H9 (cell line): Measurements from ENCODE around the gene PLPP2. TPM values are rescaled to one million over a fixed set of nuclear protein-coding genes. Genes with fewer than 3 reads are reported as not detected.

ENCODE experiments used
- DNase-seq: peaks from one replicate; pipeline ENCODE4 v3.0.0-alpha.2; 2017
- H2AFZ ChIP-seq: one replicate; pipeline ENCODE4 v1.6.1; 2013; ENCODE audit warnings: mild to moderate bottlenecking, low read length, control low read depth, moderate library complexity
- H2AK5ac ChIP-seq: 2 replicates; pipeline ENCODE4 v1.6.1; 2013; ENCODE audit warnings: low read length, control low read depth, mixed read lengths; ENCODE audit not compliant: insufficient read length
- H2BK120ac ChIP-seq: one replicate; pipeline ENCODE4 v1.6.1; 2013; ENCODE audit warnings: low read depth, mild to moderate bottlenecking, low read length, control low read depth, inconsistent platforms; ENCODE audit not compliant: poor library complexity, severe bottlenecking
- H2BK12ac ChIP-seq: 2 replicates; pipeline ENCODE4 v1.6.1; 2013; ENCODE audit warnings: low read length, control low read depth, mixed read lengths, low read depth; ENCODE audit not compliant: insufficient read length
- H2BK15ac ChIP-seq: 2 replicates; pipeline ENCODE4 v1.6.1; 2013; ENCODE audit warnings: low read depth, low read length, control low read depth
- H2BK20ac ChIP-seq: one replicate; pipeline ENCODE4 v1.6.1; 2013; ENCODE audit warnings: low read depth, mild to moderate bottlenecking, low read length, control low read depth, inconsistent platforms; ENCODE audit not compliant: poor library complexity, severe bottlenecking
- H2BK5ac ChIP-seq: 2 replicates; pipeline ENCODE4 v1.6.1; 2013; ENCODE audit warnings: low read length, control low read depth, mixed read lengths; ENCODE audit not compliant: insufficient read length
- H3K14ac ChIP-seq: 2 replicates; pipeline ENCODE4 v1.6.1; 2013; ENCODE audit warnings: low read length, control low read depth; ENCODE audit not compliant: insufficient read depth
- H3K18ac ChIP-seq: 2 replicates; pipeline ENCODE4 v1.6.1; 2013; ENCODE audit warnings: low read depth, mild to moderate bottlenecking, mixed read lengths, low read length, control low read depth; ENCODE audit not compliant: insufficient read length
- H3K23ac ChIP-seq: 2 replicates; pipeline ENCODE4 v1.6.1; 2013; ENCODE audit warnings: low read length, control low read depth, mixed read lengths, low read depth; ENCODE audit not compliant: insufficient read length
- H3K23me2 ChIP-seq: 2 replicates; pipeline ENCODE4 v1.6.1; 2013; ENCODE audit warnings: low read depth, mild to moderate bottlenecking, mixed read lengths, low read length, control low read depth; ENCODE audit not compliant: insufficient read length, poor library complexity, severe bottlenecking
- H3K27ac ChIP-seq: 2 replicates; pipeline ENCODE4 v1.5.1; 2013; ENCODE audit warnings: low read length, control low read depth, mixed read lengths, low read depth; ENCODE audit not compliant: insufficient read length
- H3K27me3 ChIP-seq: 2 replicates; pipeline ENCODE4 v1.6.1; 2013; ENCODE audit warnings: low read length, control low read depth, inconsistent platforms; ENCODE audit not compliant: insufficient read depth
- H3K4ac ChIP-seq: 2 replicates; pipeline ENCODE4 v1.6.1; 2013; ENCODE audit warnings: low read depth, mild to moderate bottlenecking, control low read depth, inconsistent platforms, low read length, moderate library complexity
- H3K4me1 ChIP-seq: 2 replicates; pipeline ENCODE4 v1.6.1; 2013; ENCODE audit warnings: low read length, control low read depth, inconsistent platforms; ENCODE audit not compliant: insufficient read depth
- H3K4me2 ChIP-seq: 2 replicates; pipeline ENCODE4 v1.6.1; 2013; ENCODE audit warnings: low read length, control low read depth, mixed read lengths; ENCODE audit not compliant: insufficient read length, insufficient read depth
- H3K56ac ChIP-seq: 2 replicates; pipeline ENCODE4 v1.6.1; 2013; ENCODE audit warnings: low read depth, mild to moderate bottlenecking, mixed read lengths, low read length, control low read depth; ENCODE audit not compliant: insufficient read length
- H3K79me1 ChIP-seq: 2 replicates; pipeline ENCODE4 v1.6.1; 2013; ENCODE audit warnings: low read depth, mild to moderate bottlenecking, moderate library complexity, low read length, control low read depth, inconsistent platforms; ENCODE audit not compliant: insufficient read depth, poor library complexity, severe bottlenecking
- H3K79me2 ChIP-seq: 2 replicates; pipeline ENCODE4 v1.6.1; 2013; ENCODE audit warnings: low read length, control low read depth, inconsistent platforms; ENCODE audit not compliant: insufficient read depth
- H3K9ac ChIP-seq: 2 replicates; pipeline ENCODE4 v1.6.1; 2013; ENCODE audit warnings: low read length, control low read depth, mixed read lengths; ENCODE audit not compliant: insufficient read length; ENCODE audit errors: extremely low read depth
- H3K9me3 ChIP-seq: one replicate; pipeline ENCODE4 v1.6.1; 2013; ENCODE audit warnings: low read depth, low read length, inconsistent platforms; ENCODE audit not compliant: control insufficient read depth
- H3T11ph ChIP-seq: one replicate; pipeline ENCODE4 v1.6.1; 2013; ENCODE audit warnings: mild to moderate bottlenecking, low read length, control low read depth, inconsistent platforms
- H4K20me1 ChIP-seq: one replicate; pipeline ENCODE4 v1.6.1; 2013; ENCODE audit not compliant: control insufficient read depth, insufficient read length, insufficient read depth
- H4K5ac ChIP-seq: 2 replicates; pipeline ENCODE4 v1.6.1; 2013; ENCODE audit warnings: low read depth, mild to moderate bottlenecking, mixed read lengths, low read length, control low read depth; ENCODE audit not compliant: insufficient read length
- H4K8ac ChIP-seq: replicated peaks from 2 replicates; pipeline ENCODE4 v1.6.1; 2013; ENCODE audit warnings: low read length, control low read depth, mixed read lengths, low read depth; ENCODE audit not compliant: insufficient read length
- H4K91ac ChIP-seq: 2 replicates; pipeline ENCODE4 v1.6.1; 2013; ENCODE audit warnings: low read depth, mild to moderate bottlenecking, moderate library complexity, mixed read lengths, low read length, control low read depth; ENCODE audit not compliant: insufficient read length
- H3K27ac Mint-ChIP-seq, 3 experiments: 2 replicates in 2 of 3; 3 replicates in 1 of 3; pipeline ENCODE4 v1.8.0; 2020 to 2021; ENCODE audit warnings: mixed read lengths in 3 of 3, mild to moderate bottlenecking in 1 of 3, moderate library complexity in 1 of 3
- H3K27me3 Mint-ChIP-seq: 2 replicates; pipeline ENCODE4 v1.8.0; 2021; ENCODE audit warnings: low read depth, mild to moderate bottlenecking, moderate library complexity, mixed read lengths
- H3K36me3 Mint-ChIP-seq, 3 experiments: 2 replicates in 2 of 3; 3 replicates in 1 of 3; pipeline ENCODE4 v1.8.0; 2020 to 2021; ENCODE audit warnings: low read depth in 3 of 3, mixed read lengths in 3 of 3; ENCODE audit not compliant: insufficient read depth in 1 of 3
- H3K4me1 Mint-ChIP-seq, 2 experiments: 2 replicates each; pipeline ENCODE4 v1.8.0; 2020; ENCODE audit warnings: mixed read lengths in 2 of 2
- H3K4me3 Mint-ChIP-seq, 2 experiments: 2 replicates in 1 of 2; 3 replicates in 1 of 2; pipeline ENCODE4 v1.8.0; 2020 to 2021; ENCODE audit warnings: mild to moderate bottlenecking in 2 of 2, mixed read lengths in 2 of 2, moderate library complexity in 1 of 2
- H3K9me3 Mint-ChIP-seq, 2 experiments: 2 replicates in 1 of 2; 3 replicates in 1 of 2; pipeline ENCODE4 v1.8.0; 2020; ENCODE audit warnings: mild to moderate bottlenecking in 2 of 2, mixed read lengths in 2 of 2, moderate library complexity in 1 of 2
- CTCF ChIP-seq: fragments of 200-600 bp; sonication (generic); conservative IDR thresholded peaks from 3 replicates; pipeline ENCODE4 v1.8.0; 2021; ENCODE audit warnings: antibody characterized with exemption, mild to moderate bottlenecking
- WGBS: extraction: QIAGEN DNeasy Blood & Tissue Kit; methylation state at CpG from one replicate; pipeline ENCODE4 v1.1.7; 2013; ENCODE audit warnings: missing lambda C conversion rate, low lambda C conversion rate, mixed read lengths; ENCODE audit not compliant: insufficient read length; ENCODE audit errors: extremely low coverage; 5-methylcytosine and 5-hydroxymethylcytosine counted together
- total RNA-seq: library from RNA; stranded (reverse); gene quantifications from 2 replicates; pipeline ENCODE4 v1.2.1, GENCODE V29; 2021

PLPP2 gene
- total RNA-seq, 1 experiment from 2014 or later: 143 TPM

GRCh38 chr19:291561-292280 is 518 bp upstream of the PLPP2 start:
- no peak for TF ChIP-seq CTCF
- H3K9me3 Mint-ChIP-seq: peaks cover 6% of the 10 kb centered on the region in 2 experiments; a peak in 4 of 5 replicates
- no peak overlapping the region for H3K27ac Mint-ChIP-seq

More at GRCh38 chr19:291561-292280, 518 bp upstream of the PLPP2 start:
- Mint-ChIP-seq H3K4me3 (peak overlapping the region in 1 of 2 experiments; percentile 34; a peak in 2 of 5 replicates), H3K36me3 (peaks cover 15 to 22% (median 17%) of the 10 kb centered on the region in 3 experiments), H3K4me1 (peaks cover 49 to 53% of the 10 kb centered on the region in 2 experiments), H3K27me3 (peaks cover 28% of the 10 kb centered on the region)
- no peak overlapping the region for H2BK15ac ChIP-seq
- H3K9ac ChIP-seq: no peak overlapping the region
- no peak overlapping the region for H2BK5ac ChIP-seq
- H3K4me2 ChIP-seq: no peak overlapping the region
- no peak overlapping the region for H2BK20ac ChIP-seq
- H3K4ac ChIP-seq: no peak overlapping the region
- H4K8ac ChIP-seq: no peak overlapping the region
- H3K27ac ChIP-seq: no peak overlapping the region
- no peaks in the 10 kb centered on the region; the same call in 1 of the 2 replicates for H3K79me2 ChIP-seq
- no peak overlapping the region for H4K5ac ChIP-seq
- no peak overlapping the region for H2AFZ ChIP-seq
- no peak overlapping the region for H4K91ac ChIP-seq
- H3K27me3 ChIP-seq: no peaks in the 10 kb centered on the region; the same call in 1 of the 2 replicates
- WGBS: no CpG with 5 or more reads among the region's 71 CpGs
- H3K23ac ChIP-seq: no peak overlapping the region
- H3T11ph ChIP-seq: no peak overlapping the region
- H2AK5ac ChIP-seq: no peak overlapping the region
- H4K20me1 ChIP-seq: no peaks in the 10 kb centered on the region
- no peak overlapping the region for H2BK12ac ChIP-seq
- no peak overlapping the region for H3K18ac ChIP-seq
- peaks cover 9% of the 10 kb centered on the region for H3K23me2 ChIP-seq
- no peak overlapping the region for H3K14ac ChIP-seq
- peaks cover 6% of the 10 kb centered on the region for H3K4me1 ChIP-seq
- H3K56ac ChIP-seq: no peak overlapping the region
- no peaks in the 10 kb centered on the region for H3K79me1 ChIP-seq
- peak; percentile 52 for DNase-seq
- no peaks in the 10 kb centered on the region for H3K9me3 ChIP-seq
- H2BK120ac ChIP-seq: no peak overlapping the region
